IMR-90 (cell line): ENCODE results near the gene ZXDC. TPM values are rescaled to one million over a fixed set of nuclear protein-coding genes. Genes with fewer than 3 reads are reported as not detected.

Experiments used
- ATAC-seq: fragments of 200-7000 bp; cut with Tn5 transposase; 2 replicates; pipeline ENCODE4 v1.9.1; 2020; ENCODE audit warnings: low read depth, mild to moderate bottlenecking, moderate library complexity
- BruUV-seq: library from RNA; stranded (reverse); fragments of 400-500 nt; replicated peaks from 2 replicates; lab custom pipeline; 2021; lab: Mats Ljungman, UMichigan
- CTCF ChIA-PET: fragments of 300-600 bp; formaldehyde crosslinking; extraction: SDS; loops from one replicate; lab custom pipeline; 2021; ENCODE audit warnings: antibody characterized with exemption; lab: Yijun Ruan, JAX
- POLR2A ChIA-PET: fragments of 300-600 bp; sonication (Branson Sonifier 250); formaldehyde crosslinking; loops from one replicate; lab custom pipeline; 2022; ENCODE audit warnings: antibody characterized with exemption; ENCODE audit not compliant: unreplicated experiment; lab: Charles Lee
- DNase-seq: peaks from one replicate; pipeline ENCODE4 v3.0.0; 2013
- H2AFZ ChIP-seq: replicated peaks from 2 replicates; pipeline ENCODE3; 2013; ENCODE audit warnings: low read length, mild to moderate bottlenecking; ENCODE audit not compliant: poor library complexity
- H2AK5ac ChIP-seq: 2 replicates; pipeline ENCODE4 v1.6.1; 2013; ENCODE audit warnings: low read depth, low read length, inconsistent platforms
- H2AK9ac ChIP-seq: replicated peaks from 2 replicates; pipeline ENCODE3; 2013; ENCODE audit warnings: mild to moderate bottlenecking, low read depth, low read length, moderate library complexity; ENCODE audit not compliant: poor library complexity
- H2BK120ac ChIP-seq: 2 replicates; pipeline ENCODE4 v1.6.1; 2013; ENCODE audit warnings: low read depth, low read length, inconsistent platforms
- H2BK15ac ChIP-seq: 3 replicates; pipeline ENCODE4 v1.6.1; 2013; ENCODE audit warnings: low read depth, low read length, inconsistent platforms
- H2BK20ac ChIP-seq: 2 replicates; pipeline ENCODE4 v1.6.1; 2013; ENCODE audit warnings: low read depth, mild to moderate bottlenecking, inconsistent platforms, low read length, moderate library complexity
- H2BK5ac ChIP-seq: 2 replicates; pipeline ENCODE4 v1.6.1; 2013; ENCODE audit warnings: mild to moderate bottlenecking, low read depth, low read length, inconsistent platforms; ENCODE audit not compliant: poor library complexity, severe bottlenecking
- H3K14ac ChIP-seq: replicated peaks from 2 replicates; pipeline ENCODE4 v1.6.1; 2013; ENCODE audit warnings: low read depth, low read length, inconsistent platforms
- H3K18ac ChIP-seq: 2 replicates; pipeline ENCODE4 v1.6.1; 2013; ENCODE audit warnings: low read depth, low read length, control low read depth
- H3K23ac ChIP-seq: 2 replicates; pipeline ENCODE4 v1.6.1; 2013; ENCODE audit warnings: low read depth, low read length, inconsistent platforms
- H3K27ac ChIP-seq: 2 replicates; pipeline ENCODE4 v1.5.1; 2013; ENCODE audit warnings: mild to moderate bottlenecking, control low read depth, low read length; ENCODE audit not compliant: insufficient read depth
- H3K27me3 ChIP-seq: 2 replicates; pipeline ENCODE4 v1.6.1; 2013; ENCODE audit warnings: low read length; ENCODE audit not compliant: control insufficient read depth, insufficient read depth
- H3K36me3 ChIP-seq: 2 replicates; pipeline ENCODE4 v1.6.1; 2013; ENCODE audit warnings: low read length, mixed read lengths; ENCODE audit not compliant: control insufficient read depth, insufficient read depth
- H3K4ac ChIP-seq: 2 replicates; pipeline ENCODE4 v1.6.1; 2013; ENCODE audit warnings: low read depth, low read length, inconsistent platforms
- H3K4me1 ChIP-seq: 2 replicates; pipeline ENCODE4 v1.6.1; 2013; ENCODE audit warnings: low read length, mixed read lengths; ENCODE audit not compliant: control insufficient read depth, insufficient read depth
- H3K4me2 ChIP-seq: 2 replicates; pipeline ENCODE4 v1.6.1; 2013; ENCODE audit warnings: low read depth, mild to moderate bottlenecking, control low read depth, low read length, moderate library complexity
- H3K4me3 ChIP-seq: 2 replicates; pipeline ENCODE4 v1.5.1; 2013; ENCODE audit warnings: low read depth, mild to moderate bottlenecking, control low read depth, low read length, moderate library complexity; ENCODE audit not compliant: insufficient read depth
- H3K56ac ChIP-seq: 2 replicates; pipeline ENCODE4 v1.6.1; 2013; ENCODE audit warnings: low read length, inconsistent platforms; ENCODE audit not compliant: insufficient read depth; ENCODE audit errors: extremely low read depth
- H3K79me1 ChIP-seq, 2 experiments: 2 replicates each; pipeline ENCODE4 v1.6.1; 2013; ENCODE audit warnings: low read length in 2 of 2, inconsistent platforms in 1 of 2, low read depth in 1 of 2
- H3K9ac ChIP-seq: 2 replicates; pipeline ENCODE4 v1.6.1; 2013; ENCODE audit warnings: low read depth, low read length, control low read depth
- H3K9me1 ChIP-seq: 2 replicates; pipeline ENCODE4 v1.6.1; 2013; ENCODE audit warnings: low read length, inconsistent platforms; ENCODE audit not compliant: insufficient read depth
- H3K9me3 ChIP-seq: 2 replicates; pipeline ENCODE4 v1.6.1; 2013; ENCODE audit warnings: low read length; ENCODE audit not compliant: control insufficient read depth, insufficient read depth
- H4K20me1 ChIP-seq: 2 replicates; pipeline ENCODE4 v1.6.1; 2013; ENCODE audit warnings: low read length, inconsistent platforms; ENCODE audit not compliant: insufficient read depth
- H4K5ac ChIP-seq: 2 replicates; pipeline ENCODE4 v1.6.1; 2013; ENCODE audit warnings: mild to moderate bottlenecking, low read depth, low read length, control low read depth
- H4K8ac ChIP-seq, 2 experiments: 2 replicates each; pipeline ENCODE4 v1.6.1; 2013; ENCODE audit warnings: low read depth in 2 of 2, low read length in 2 of 2, control low read depth in 1 of 2, inconsistent platforms in 1 of 2
- H4K91ac ChIP-seq: 2 replicates; pipeline ENCODE4 v1.6.1; 2013; ENCODE audit warnings: low read depth, low read length, inconsistent platforms; ENCODE audit not compliant: insufficient read depth
- BHLHE40 ChIP-seq: fragments of 150-350 bp; IDR thresholded peaks from 2 replicates; pipeline ENCODE4 v1.6.1; 2016; ENCODE audit warnings: mild to moderate bottlenecking, low read depth, low read length
- CEBPB ChIP-seq: IDR thresholded peaks from 2 replicates; pipeline ENCODE4 v1.6.1; 2012; ENCODE audit warnings: low read depth, low read length, improper control_type of control experiment
- CHD1 ChIP-seq: IDR thresholded peaks from 2 replicates; pipeline ENCODE4 v1.6.1; 2012; ENCODE audit warnings: low read depth, low read length, improper control_type of control experiment
- FOS ChIP-seq: fragments of 150-350 bp; IDR thresholded peaks from 2 replicates; pipeline ENCODE4 v1.6.1; 2016; ENCODE audit warnings: low read depth, low read length
- MAFK ChIP-seq: IDR thresholded peaks from 2 replicates; pipeline ENCODE4 v1.6.1; 2012; ENCODE audit warnings: low read depth, low read length, improper control_type of control experiment
- NFE2L2 ChIP-seq: fragments of 150-350 bp; IDR thresholded peaks from 2 replicates; pipeline ENCODE4 v1.6.1; 2016; ENCODE audit warnings: low read depth, mild to moderate bottlenecking, low read length
- RCOR1 ChIP-seq: IDR thresholded peaks from 2 replicates; pipeline ENCODE4 v1.6.1; 2012; ENCODE audit warnings: mild to moderate bottlenecking, low read length, improper control_type of control experiment; ENCODE audit not compliant: insufficient replicate concordance
- RFX5 ChIP-seq: IDR thresholded peaks from 2 replicates; pipeline ENCODE4 v1.8.0; 2012; ENCODE audit warnings: low read depth, mild to moderate bottlenecking, low read length, moderate library complexity
- SMC3 ChIP-seq: fragments of 150-350 bp; IDR thresholded peaks from 2 replicates; pipeline ENCODE4 v1.6.1; 2016; ENCODE audit warnings: low read depth, mild to moderate bottlenecking, antibody characterized with exemption, low read length, moderate library complexity
- USF2 ChIP-seq: fragments of 150-350 bp; IDR thresholded peaks from 2 replicates; pipeline ENCODE4 v1.6.1; 2017; ENCODE audit warnings: mild to moderate bottlenecking, antibody characterized with exemption, low read length, low read depth
- WGBS, 2 experiments: methylation state at CpG; one replicate each; pipeline versions ENCODE4 v1.1.5 to v1.1.7; 2013; ENCODE audit warnings: missing lambda C conversion rate in 2 of 2; ENCODE audit not compliant: insufficient read length in 1 of 2; ENCODE audit errors: extremely low coverage in 2 of 2; 5-methylcytosine and 5-hydroxymethylcytosine counted together
- dilution Hi-C: fragments of 300-500 bp; cut with HindIII; formaldehyde crosslinking; loops from one replicate; pipeline ENCODE4 v1.14.3; 2018; ENCODE audit warnings: low sequenced_read_pairs; ENCODE audit not compliant: unreplicated experiment
- in situ Hi-C: fragments of 300-500 bp; cut with MboI; formaldehyde crosslinking; loops from 3 replicates; pipeline ENCODE4 v1.14.3; 2019; ENCODE audit warnings: low sequenced_read_pairs, inconsistent platforms, mixed read lengths
- intact Hi-C: fragments of 100-400 bp; cut with micrococcal nuclease; formaldehyde crosslinking; loops from 2 replicates; pipeline ENCODE4 v1.10.0; 2022
- polyA plus RNA-seq, 3 experiments: library from polyadenylated mRNA; depleted of rRNA; stranded (reverse); fragments of >200 nt; gene quantifications; 2 replicates each; pipeline ENCODE4 v1.2.3, GENCODE V29; 2012; ENCODE audit warnings: low replicate concordance in 1 of 3
- total RNA-seq: library from RNA; depleted of rRNA; stranded (reverse); fragments of >200 nt; gene quantifications from 2 replicates; pipeline ENCODE4 v1.2.3, GENCODE V29; 2012
- TF ChIP-seq, protein P1 (sequence below): fragments of 150-350 bp; IDR thresholded peaks from 2 replicates; pipeline ENCODE4 v1.6.1; 2016; ENCODE audit warnings: low read depth, mild to moderate bottlenecking, low read length, moderate library complexity, borderline replicate concordance

ZXDC gene
- total and polyA plus RNA-seq, 2 of the 4 experiments (the other 2 are of a cell fraction), result 11.5 to 14.3 TPM

- ATAC-seq (no peak), DNase-seq (no peak)
- no peaks in the 10 kb centered on the region for H3K9me3 ChIP-seq
- ChIA-PET CTCF (interaction anchor here (0.9 to 1.1 kb wide), 3 partner anchors 146 to 259 kb away, joined by 3 to 4 read pairs (median 4); no protein-coding TSS in a partner anchor), POLR2A (no interaction called here)
- H3K4me3 ChIP-seq, result no peak overlapping the region
- H3K36me3 ChIP-seq, result no peaks in the 10 kb centered on the region
- no peak for TF ChIP-seq CEBPB
- TF ChIP-seq CHD1, result no peak
- no peak for TF ChIP-seq MAFK
- no peak for TF ChIP-seq NFE2L2
- TF ChIP-seq, protein P1, sequence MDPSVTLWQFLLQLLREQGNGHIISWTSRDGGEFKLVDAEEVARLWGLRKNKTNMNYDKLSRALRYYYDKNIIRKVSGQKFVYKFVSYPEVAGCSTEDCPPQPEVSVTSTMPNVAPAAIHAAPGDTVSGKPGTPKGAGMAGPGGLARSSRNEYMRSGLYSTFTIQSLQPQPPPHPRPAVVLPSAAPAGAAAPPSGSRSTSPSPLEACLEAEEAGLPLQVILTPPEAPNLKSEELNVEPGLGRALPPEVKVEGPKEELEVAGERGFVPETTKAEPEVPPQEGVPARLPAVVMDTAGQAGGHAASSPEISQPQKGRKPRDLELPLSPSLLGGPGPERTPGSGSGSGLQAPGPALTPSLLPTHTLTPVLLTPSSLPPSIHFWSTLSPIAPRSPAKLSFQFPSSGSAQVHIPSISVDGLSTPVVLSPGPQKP, result no peak
- TF ChIP-seq RCOR1, result no peak
- TF ChIP-seq RFX5, result no peak
- TF ChIP-seq SMC3, result no peak
- no peak for TF ChIP-seq USF2
- TF ChIP-seq FOS, result no peak
- no peak for TF ChIP-seq BHLHE40
- intact Hi-C loops, result no loop called here
- dilution Hi-C loops, result no loop called here
- no peaks in the 10 kb centered on the region for H3K79me1 ChIP-seq
- no peak overlapping the region for H3K27ac ChIP-seq
- H4K91ac ChIP-seq, result no peak overlapping the region
- no peaks in the 10 kb centered on the region for H3K4me1 ChIP-seq
- H2BK120ac ChIP-seq, result no peak overlapping the region
- in situ Hi-C loops, result loop anchor here (10.0 to 25.0 kb wide), 2 partner anchors 147 to 430 kb away; partner anchors contain the start of gene ROPN1B
- no peak overlapping the region for H4K8ac ChIP-seq
- WGBS, 2 experiments, result 86% methylated on average over 5 of the region's 12 CpGs; no CpG with 5 or more reads in 1 of the 2 experiments
- H3K27me3 ChIP-seq, result peaks cover 47% of the 10 kb centered on the region
- no peaks in the 10 kb centered on the region for H4K20me1 ChIP-seq
- no peak overlapping the region for H2AK5ac ChIP-seq
- H2BK20ac ChIP-seq, result no peak overlapping the region
- no TSS peak for BruUV-seq
- H2AFZ ChIP-seq, result no peak overlapping the region
- no peak overlapping the region for H3K23ac ChIP-seq
- no peak overlapping the region for H2BK5ac ChIP-seq
- H3K4me2 ChIP-seq, result no peak overlapping the region
- no peaks in the 10 kb centered on the region for H3K9me1 ChIP-seq
- no peak overlapping the region for H3K56ac ChIP-seq
- H4K5ac ChIP-seq, result no peak overlapping the region
- H3K9ac ChIP-seq, result no peak overlapping the region
- no peak overlapping the region for H3K18ac ChIP-seq
- no peak overlapping the region for H2BK15ac ChIP-seq
- H2AK9ac ChIP-seq, result no peak overlapping the region
- H3K14ac ChIP-seq, result no peak overlapping the region
- H3K4ac ChIP-seq, result no peak overlapping the region
Measured at GRCh38 chr3:126392246-126392645, 83.4 kb downstream of the ZXDC start.
